Activated T-cell treated with anti-CD3 and anti-CD28 coated beads, Interleukin-2, amount 50 U/mL, for 4 hours (primary cell): ENCODE data around the gene CD59. TPM values are rescaled to one million over a fixed set of nuclear protein-coding genes. Genes with fewer than 3 reads are reported as not detected.

Experiments
- ATAC-seq, 2 donors: fragments of 200-7000 bp; cut with Tn5 transposase; one replicate each; pipeline ENCODE4 v1.10.0; 2021
- DNase-seq: peaks from one replicate; pipeline ENCODE4 v3.0.0-alpha.2; 2020
- H3K27me3 Mint-ChIP-seq: one replicate; pipeline ENCODE4 v1.8.0; 2021; ENCODE audit warnings: low read depth, mixed read lengths
- H3K36me3 Mint-ChIP-seq: one replicate; pipeline ENCODE4 v1.8.0; 2022; ENCODE audit warnings: mixed read lengths; ENCODE audit not compliant: insufficient read depth
- H3K4me1 Mint-ChIP-seq: one replicate; pipeline ENCODE4 v1.8.0; 2021; ENCODE audit warnings: low read depth, mixed read lengths
- H3K4me3 Mint-ChIP-seq: one replicate; pipeline ENCODE4 v1.8.0; 2021; ENCODE audit warnings: mild to moderate bottlenecking, moderate library complexity, mixed read lengths
- H3K9me3 Mint-ChIP-seq: one replicate; pipeline ENCODE4 v1.8.0; 2021; ENCODE audit warnings: mixed read lengths
- total RNA-seq, 3 donors: library from RNA; stranded (reverse); gene quantifications; one replicate each; pipeline ENCODE4 v1.2.1, GENCODE V29; 2021

Gene CD59
- total RNA-seq, 3 donors from 2014 or later: 27.8 to 44.8 (median 30.0) TPM

DNA sequence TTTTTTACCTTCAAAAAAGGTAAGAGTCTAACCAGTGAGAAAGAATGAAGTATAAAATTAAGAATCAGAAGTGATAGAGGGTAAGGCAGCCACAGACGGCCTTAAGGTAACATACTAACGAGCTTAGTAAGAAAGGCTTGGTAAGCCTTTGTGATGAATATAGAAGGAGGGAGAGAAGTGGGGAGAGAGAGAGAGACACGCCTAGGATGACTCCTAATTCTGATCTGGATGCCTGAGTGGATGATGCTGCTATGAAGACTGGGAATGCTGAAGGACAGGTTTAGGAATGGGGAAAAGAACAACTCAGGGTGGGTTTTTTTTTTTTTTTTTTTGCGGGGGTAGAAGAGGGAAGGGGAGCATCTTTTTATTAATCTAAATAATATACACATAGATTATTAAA, 33.3 kb upstream of the CD59 start:
- no peak for ATAC-seq
- Mint-ChIP-seq H3K27me3 (no peaks in the 10 kb centered on the region), H3K4me3 (no peak overlapping the region), H3K36me3 (peaks cover 29% of the 10 kb centered on the region), H3K4me1 (peaks cover 32% of the 10 kb centered on the region), H3K9me3 (no peaks in the 10 kb centered on the region)
- no peak for DNase-seq

DNA sequence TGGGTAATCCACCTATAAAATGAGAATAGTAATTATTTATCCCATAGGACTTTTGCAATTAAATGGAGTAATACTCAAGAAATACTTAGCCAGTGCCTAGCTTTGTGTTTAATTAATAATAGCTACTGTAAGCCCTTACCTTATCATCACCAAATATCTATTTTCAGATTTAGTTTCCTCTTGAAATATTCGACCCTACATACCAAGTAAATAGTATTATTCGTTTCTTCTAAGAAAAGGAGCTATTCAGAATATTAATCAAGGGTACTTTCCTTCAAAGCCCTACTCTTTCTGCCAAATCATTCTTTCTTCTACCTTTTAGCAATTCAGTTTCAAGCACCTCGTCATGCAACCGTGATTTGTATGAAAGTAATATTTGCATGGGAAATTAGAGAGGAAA, 31.4 kb upstream of the CD59 start:
- no peaks in the 10 kb centered on the region for H3K9me3 Mint-ChIP-seq
- ATAC-seq: no peak
- peaks cover 29% of the 10 kb centered on the region for H3K4me1 Mint-ChIP-seq
- DNase-seq: no peak
- H3K27me3 Mint-ChIP-seq: no peaks in the 10 kb centered on the region
- H3K36me3 Mint-ChIP-seq: peaks cover 42% of the 10 kb centered on the region
- H3K4me3 Mint-ChIP-seq: no peak overlapping the region

DNA sequence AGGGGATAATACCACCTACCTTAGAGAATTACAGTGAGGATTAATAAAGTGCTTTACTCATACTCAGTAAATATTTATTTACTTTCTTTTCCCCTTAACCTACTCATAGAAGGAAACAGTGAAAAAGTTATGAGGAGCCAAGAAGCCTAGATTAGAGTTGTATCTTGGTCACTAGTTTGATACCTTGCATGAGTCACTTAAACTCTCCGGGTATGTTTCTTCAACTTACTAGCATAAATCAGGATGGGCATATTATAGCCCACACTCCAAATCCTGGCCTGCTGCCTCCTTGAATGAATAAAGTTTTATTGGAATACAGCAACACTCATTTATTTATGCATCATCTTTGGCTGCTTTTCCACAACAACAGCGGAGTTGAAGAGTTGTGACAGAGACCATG, 29.9 kb upstream of the CD59 start:
- peaks cover 44% of the 10 kb centered on the region for H3K36me3 Mint-ChIP-seq
- H3K4me3 Mint-ChIP-seq: no peak overlapping the region
- no peak for ATAC-seq
- H3K27me3 Mint-ChIP-seq: no peaks in the 10 kb centered on the region
- H3K4me1 Mint-ChIP-seq: peaks cover 19% of the 10 kb centered on the region
- H3K9me3 Mint-ChIP-seq: no peaks in the 10 kb centered on the region
- DNase-seq: no peak

DNA sequence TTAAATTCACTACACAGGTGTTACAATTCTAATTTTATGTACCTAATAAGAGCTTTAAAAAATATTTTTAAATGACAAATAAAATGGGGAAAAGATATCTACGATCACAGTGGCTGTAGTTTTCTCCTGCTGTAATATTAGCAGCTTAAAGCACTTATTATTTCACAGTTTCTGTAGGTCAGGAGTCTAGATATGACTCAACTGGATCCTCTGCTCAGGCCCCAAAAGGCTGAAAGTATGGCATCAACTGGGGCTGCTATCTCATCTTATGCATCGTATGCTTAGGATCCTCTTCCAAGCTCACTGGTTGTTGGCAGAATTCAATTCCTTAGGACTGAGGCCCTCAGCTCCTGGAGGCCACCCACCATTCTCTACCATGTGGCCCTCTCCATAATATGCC, 25.2 kb upstream of the CD59 start:
- H3K36me3 Mint-ChIP-seq: peaks cover 56% of the 10 kb centered on the region

DNA sequence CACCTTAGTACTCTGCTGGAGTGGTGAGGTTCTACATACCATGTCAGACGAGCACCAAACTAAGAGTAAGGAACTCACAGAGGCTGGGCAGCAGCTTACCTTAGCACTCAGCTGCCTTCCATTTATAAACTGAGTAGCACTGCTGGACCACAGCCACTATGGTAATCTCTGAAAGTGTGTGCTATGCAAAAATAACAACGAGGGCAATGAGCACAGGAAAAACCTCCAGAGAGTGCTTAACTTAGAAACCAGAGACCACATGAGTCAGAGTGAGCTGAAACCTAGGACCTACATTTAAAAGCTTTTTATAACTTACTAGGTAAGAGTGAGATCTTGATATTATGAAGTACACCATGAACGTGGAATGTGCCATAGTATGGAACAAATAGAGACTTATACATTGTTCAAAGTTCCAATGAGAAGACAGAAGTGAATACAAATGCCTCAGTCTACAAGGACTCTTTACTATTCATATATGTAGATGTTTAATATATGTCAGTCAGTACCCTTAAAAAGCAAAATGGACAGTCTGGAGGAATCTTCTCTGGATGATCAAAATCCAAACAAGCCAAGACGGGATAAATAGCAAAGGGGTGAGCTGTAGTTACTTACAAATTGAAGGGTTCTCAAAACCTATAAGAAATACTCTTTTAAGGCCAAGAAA, 17.2 kb upstream of the CD59 start:
- Mint-ChIP-seq H3K4me1 (peaks cover 7% of the 10 kb centered on the region), H3K4me3 (no peak overlapping the region), H3K36me3 (peaks cover 18% of the 10 kb centered on the region), H3K27me3 (no peaks in the 10 kb centered on the region), H3K9me3 (no peaks in the 10 kb centered on the region)
- ATAC-seq (peak in 1 of 2 donors; percentile 79), DNase-seq (no peak)

More for the DNA sequence above, 25.2 kb upstream of the CD59 start:
- H3K4me1 Mint-ChIP-seq: peaks cover 20% of the 10 kb centered on the region
- no peak overlapping the region for H3K4me3 Mint-ChIP-seq
- ATAC-seq (no peak), DNase-seq (no peak)
- H3K9me3 Mint-ChIP-seq: no peaks in the 10 kb centered on the region
- no peaks in the 10 kb centered on the region for H3K27me3 Mint-ChIP-seq

DNA sequence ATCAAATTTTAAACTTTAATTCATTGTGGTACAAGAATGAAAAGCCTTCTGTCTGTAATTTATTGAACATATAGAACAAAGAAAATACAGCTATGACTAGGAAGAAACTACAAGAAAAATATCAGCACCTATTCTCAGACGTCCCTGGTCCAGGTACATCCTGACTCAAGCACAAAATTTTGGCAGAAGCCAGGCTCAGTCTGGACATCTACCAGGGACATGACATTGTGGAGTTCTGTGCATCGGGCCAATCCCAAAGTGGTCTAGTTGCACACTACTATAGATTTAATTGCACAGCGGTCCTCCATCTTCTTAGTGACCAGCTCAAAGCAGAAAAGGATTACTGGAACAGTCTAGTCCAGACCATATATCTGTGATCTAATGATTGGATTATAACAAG, 15.7 kb upstream of the CD59 start:
- peaks cover 23% of the 10 kb centered on the region for H3K36me3 Mint-ChIP-seq
- H3K9me3 Mint-ChIP-seq: no peaks in the 10 kb centered on the region
- peaks cover 7% of the 10 kb centered on the region for H3K4me1 Mint-ChIP-seq
- no peaks in the 10 kb centered on the region for H3K27me3 Mint-ChIP-seq
- H3K4me3 Mint-ChIP-seq: no peak overlapping the region
- ATAC-seq (no peak), DNase-seq (no peak)

DNA sequence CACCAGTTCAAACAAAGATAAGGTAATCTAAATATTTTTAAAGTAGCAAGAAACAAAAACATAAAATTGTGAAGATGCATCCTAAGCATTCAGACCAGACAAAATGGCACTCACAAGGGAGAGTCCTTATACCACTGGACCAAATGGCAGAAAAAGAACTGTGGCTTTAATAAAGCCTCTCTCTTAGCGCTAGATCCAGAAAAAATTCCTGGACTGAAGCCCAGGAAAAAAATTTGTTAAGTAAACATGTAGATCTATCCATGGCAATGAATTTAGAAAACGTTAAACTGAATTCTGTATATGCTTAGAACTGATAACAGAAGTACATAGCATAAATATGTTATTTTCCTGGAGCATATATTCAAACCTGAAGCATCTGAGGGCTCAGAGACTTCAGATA, 11.8 kb upstream of the CD59 start:
- ATAC-seq (no peak), DNase-seq (no peak)
- Mint-ChIP-seq H3K9me3 (no peaks in the 10 kb centered on the region), H3K27me3 (no peaks in the 10 kb centered on the region), H3K4me1 (no peaks in the 10 kb centered on the region), H3K36me3 (peaks cover 30% of the 10 kb centered on the region), H3K4me3 (no peak overlapping the region)

DNA sequence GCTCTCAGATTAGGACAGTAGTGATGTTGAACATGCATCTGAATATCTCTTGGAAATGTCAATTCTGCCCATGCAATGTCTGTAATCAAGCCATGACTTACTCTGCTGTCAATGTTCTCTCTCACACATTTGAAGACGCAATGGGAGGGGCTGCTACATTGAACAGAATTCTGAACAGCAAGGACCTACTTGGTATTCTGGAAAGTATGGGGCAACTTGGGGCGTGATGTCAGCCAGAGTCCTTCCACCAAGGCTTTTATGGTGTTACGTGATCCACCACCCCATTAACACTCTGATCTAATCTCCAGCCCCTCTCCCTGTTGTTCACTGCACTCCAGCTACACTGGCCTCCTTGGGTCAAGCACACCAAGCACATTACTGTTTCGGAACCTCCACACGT, 7.1 kb upstream of the CD59 start:
- no peak for ATAC-seq
- H3K27me3 Mint-ChIP-seq: no peaks in the 10 kb centered on the region

DNA sequence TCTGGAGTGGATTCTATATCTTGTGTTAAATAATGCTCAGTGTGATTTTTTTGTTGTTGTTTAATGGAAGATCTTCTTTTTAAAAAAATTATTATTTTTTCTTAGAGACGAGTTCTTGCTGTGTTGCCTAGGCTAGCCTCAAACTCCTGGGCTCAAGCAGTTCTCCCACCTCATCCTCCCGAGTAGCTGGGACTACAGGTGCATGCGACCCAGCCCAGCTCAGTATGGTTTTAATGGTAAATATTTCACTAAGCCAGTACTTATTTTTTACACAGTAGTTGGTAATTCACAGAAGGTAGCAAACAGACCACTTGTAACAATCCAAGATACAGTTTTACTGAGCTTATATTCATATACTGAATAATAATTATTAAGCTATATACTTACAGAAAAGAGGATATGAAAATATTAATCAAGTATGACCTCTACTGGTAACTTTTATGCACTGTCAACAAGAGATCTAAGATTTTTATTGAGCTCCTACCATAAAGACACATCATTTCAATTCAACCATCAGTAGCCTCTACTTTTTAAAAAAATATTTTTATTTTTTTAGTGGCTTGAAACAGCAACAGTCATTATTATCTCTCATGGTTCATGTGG, 6.1 kb upstream of the CD59 start:
- ATAC-seq: peak in 1 of 2 donors; percentile 41
- DNase-seq: no peak
- peaks cover 27% of the 10 kb centered on the region for H3K36me3 Mint-ChIP-seq
- H3K27me3 Mint-ChIP-seq: no peaks in the 10 kb centered on the region
- no peaks in the 10 kb centered on the region for H3K9me3 Mint-ChIP-seq
- peaks cover 3% of the 10 kb centered on the region for H3K4me1 Mint-ChIP-seq
- H3K4me3 Mint-ChIP-seq: no peak overlapping the region

More for the DNA sequence above, 7.1 kb upstream of the CD59 start:
- no peak for DNase-seq
- Mint-ChIP-seq H3K4me1 (peaks cover 1% of the 10 kb centered on the region), H3K36me3 (peaks cover 31% of the 10 kb centered on the region), H3K4me3 (no peak overlapping the region), H3K9me3 (no peaks in the 10 kb centered on the region)

DNA sequence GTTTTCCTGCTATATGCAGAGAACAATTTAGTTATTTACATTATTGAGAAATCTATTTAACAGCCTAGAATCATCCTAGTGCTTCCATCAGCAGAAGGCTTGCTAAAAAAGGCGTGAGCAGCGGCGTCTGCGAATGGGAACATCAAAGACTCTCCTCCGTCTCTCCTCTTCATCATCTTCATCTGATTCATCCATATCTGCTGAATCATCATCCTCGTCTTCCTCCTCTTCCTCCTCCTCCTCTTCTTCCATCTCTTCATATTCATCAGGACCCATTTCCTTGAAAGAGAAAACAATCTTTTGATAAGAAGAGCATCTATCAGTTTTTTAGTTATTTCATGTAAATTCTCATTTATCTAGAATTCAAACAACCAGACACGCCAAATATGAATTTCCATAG, 5.6 kb upstream of the CD59 start:
- H3K36me3 Mint-ChIP-seq: peaks cover 24% of the 10 kb centered on the region
- no peaks in the 10 kb centered on the region for H3K27me3 Mint-ChIP-seq
- ATAC-seq (no peak), DNase-seq (no peak)
- H3K9me3 Mint-ChIP-seq: no peaks in the 10 kb centered on the region
- H3K4me3 Mint-ChIP-seq: no peak overlapping the region
- peaks cover 7% of the 10 kb centered on the region for H3K4me1 Mint-ChIP-seq

DNA sequence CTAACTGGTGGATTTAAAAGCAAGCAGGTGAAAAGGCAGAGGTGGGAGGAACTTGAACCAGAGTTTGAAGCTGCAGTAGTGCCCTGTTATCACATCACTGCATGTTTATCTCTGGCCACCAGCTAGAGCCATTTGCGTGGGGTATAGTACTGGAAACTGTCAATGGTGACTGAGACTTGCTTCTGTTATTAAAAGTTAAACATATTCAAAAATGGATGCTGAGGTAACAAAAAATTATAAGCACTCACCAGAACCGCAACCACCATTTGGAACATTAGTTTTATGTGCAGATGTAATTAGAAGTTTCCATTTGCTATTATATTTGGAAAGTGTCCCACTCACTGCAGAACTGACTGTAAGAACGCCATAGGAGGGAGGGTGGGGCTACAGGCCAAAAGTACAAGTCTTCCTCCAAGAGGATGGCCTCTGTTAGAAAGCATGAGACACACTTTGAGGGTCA, 1.2 kb upstream of the CD59 start:
- no peak for ATAC-seq
- no peak for DNase-seq
- Mint-ChIP-seq H3K9me3 (no peaks in the 10 kb centered on the region), H3K4me3 (no peak overlapping the region), H3K4me1 (peaks cover 32% of the 10 kb centered on the region), H3K27me3 (no peaks in the 10 kb centered on the region), H3K36me3 (peaks cover 8% of the 10 kb centered on the region)

DNA sequence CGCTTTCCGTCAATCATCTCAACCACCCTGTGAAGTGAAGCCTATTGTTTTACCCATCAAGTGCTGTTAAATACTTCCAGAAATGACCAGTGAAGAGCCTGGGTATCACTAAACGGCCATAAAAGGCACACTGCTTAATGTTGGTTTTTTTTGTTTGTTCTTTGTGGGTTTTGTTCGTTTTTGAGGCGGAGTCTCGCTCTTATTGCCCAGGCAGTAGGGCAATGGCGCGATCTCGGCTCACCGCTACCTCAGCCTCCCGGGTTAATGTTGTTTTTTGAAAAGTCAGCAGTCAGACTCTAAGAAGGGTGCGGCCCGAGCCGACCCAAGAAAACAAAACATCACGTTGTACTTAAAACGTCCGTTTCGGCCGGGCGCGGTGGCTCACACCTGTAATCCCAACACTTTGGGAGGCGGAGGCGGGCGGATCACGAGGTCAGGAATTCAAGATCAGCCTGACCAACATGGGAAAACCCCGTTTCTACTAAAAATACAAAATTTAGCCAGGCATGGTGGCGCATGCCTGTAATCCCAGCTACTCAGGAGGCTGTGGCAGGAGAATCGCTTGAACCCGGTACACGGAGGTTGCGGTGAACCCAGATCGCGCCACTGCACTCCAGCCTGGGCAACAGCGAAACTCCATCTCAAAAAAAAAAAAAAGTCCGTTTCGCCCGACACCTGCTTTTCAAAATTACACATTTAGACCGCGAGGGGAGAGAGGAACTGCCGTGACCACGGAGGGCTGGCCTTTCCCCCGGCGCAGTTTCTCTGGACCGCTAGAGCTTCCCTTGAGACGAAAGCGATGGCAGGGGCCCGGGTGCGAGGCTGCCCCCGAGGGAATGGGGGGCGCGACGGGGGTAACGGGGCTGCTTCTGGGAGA, 714 bp downstream of the CD59 start:
- Mint-ChIP-seq H3K36me3 (peaks cover 9% of the 10 kb centered on the region), H3K4me3 (peak overlapping the region; percentile 88), H3K9me3 (no peaks in the 10 kb centered on the region), H3K4me1 (peaks cover 44% of the 10 kb centered on the region), H3K27me3 (no peaks in the 10 kb centered on the region)
- ATAC-seq (peak; percentile 36 to 41), DNase-seq (peak; percentile 15)

DNA sequence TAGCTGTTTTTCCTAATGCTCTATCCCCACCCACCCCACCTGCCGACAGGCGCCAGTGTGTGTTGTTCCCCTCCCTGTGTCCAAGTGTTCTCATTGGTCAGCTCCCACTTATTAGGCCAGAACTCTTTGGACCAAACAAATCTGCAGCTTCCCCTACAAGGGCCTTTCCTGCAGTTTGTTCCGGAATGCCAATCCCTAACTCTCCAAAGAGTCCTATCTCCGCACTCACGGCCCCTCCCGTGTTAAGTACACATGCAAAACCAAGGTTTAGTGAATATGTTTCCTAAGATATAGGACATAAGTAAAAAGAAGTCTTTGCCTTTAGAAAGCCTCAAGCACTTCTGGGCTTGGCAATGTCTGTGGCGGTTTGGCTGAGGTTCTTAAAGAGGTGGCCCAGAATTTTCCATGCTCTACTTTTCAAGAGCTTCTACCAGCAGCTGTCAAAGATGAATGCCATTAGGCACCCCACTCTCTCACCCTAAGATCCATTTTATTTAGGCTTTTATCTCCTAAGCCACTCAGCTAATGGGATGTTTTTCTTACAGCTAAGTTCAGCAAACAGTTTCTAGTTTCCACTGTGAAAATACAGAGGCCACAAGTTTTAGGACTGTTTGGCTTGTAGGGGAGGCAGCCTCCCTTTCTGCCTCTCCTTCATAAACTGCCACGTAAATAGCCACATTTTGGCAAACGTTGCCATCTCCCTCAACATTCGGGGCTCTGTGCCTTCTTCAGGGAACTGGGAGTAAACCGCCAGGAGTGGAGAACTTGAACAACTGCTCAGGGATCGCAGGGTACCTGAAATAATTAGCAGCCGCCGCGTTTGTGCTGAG, 1.6 kb downstream of the CD59 start:
- H3K4me1 Mint-ChIP-seq: peaks cover 44% of the 10 kb centered on the region
- no peaks in the 10 kb centered on the region for H3K9me3 Mint-ChIP-seq
- ATAC-seq (no peak), DNase-seq (no peak)
- no peaks in the 10 kb centered on the region for H3K27me3 Mint-ChIP-seq
- H3K4me3 Mint-ChIP-seq: peak overlapping the region; percentile 88
- peaks cover 9% of the 10 kb centered on the region for H3K36me3 Mint-ChIP-seq

DNA sequence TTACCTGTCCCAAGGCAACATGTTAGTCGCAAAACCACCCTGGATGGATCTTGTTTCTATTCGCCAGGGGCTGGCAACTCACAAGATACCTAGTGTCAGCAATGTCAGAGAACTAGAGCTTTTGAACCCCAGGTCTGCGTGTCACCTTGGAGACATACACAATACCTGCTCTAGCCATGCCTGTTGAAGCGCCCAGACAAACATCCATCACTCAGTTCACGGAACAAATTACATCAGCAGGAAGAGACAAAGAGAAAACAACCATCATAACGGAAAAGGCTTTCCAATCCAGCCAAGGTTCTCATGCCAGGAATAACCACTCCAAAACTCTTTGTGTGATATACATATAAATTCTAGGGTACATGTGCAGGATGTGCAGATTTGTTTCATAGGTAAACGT, 2.2 kb downstream of the CD59 start:
- peak overlapping the region; percentile 22 for H3K4me3 Mint-ChIP-seq
- no peak for DNase-seq
- no peaks in the 10 kb centered on the region for H3K9me3 Mint-ChIP-seq
- peaks cover 47% of the 10 kb centered on the region for H3K4me1 Mint-ChIP-seq
- H3K36me3 Mint-ChIP-seq: peaks cover 12% of the 10 kb centered on the region
- H3K27me3 Mint-ChIP-seq: no peaks in the 10 kb centered on the region
- no peak for ATAC-seq
